ENCODE results near the gene RREB1.

GRCh38 chr6:7078856-7079255 lies 28.9 kb upstream of the RREB1 start:
- no peak for TF ChIP-seq CTCF (conservative IDR thresholded peaks at IDR 0.05)
- no peak for TF ChIP-seq ZFX (IDR thresholded peaks at IDR 0.05)
